SJSA1 (cell line): Measurements from ENCODE around the gene TUBGCP6. TPM values are rescaled to one million over a fixed set of nuclear protein-coding genes. Genes with fewer than 3 reads are reported as not detected.

ENCODE experiments used
- DNase-seq, 2 experiments: peaks; one replicate each; pipeline ENCODE4 v3.0.0-alpha.2; 2015 to 2020; ENCODE audit warnings: low spot score in 2 of 2, low read depth in 1 of 2
- H3K27ac ChIP-seq: fragments of 250-450 bp; sonication (Bioruptor Pico); 2 replicates; pipeline ENCODE4 v1.5.1; 2020; ENCODE audit warnings: mild to moderate bottlenecking, moderate library complexity
- H3K27me3 ChIP-seq: fragments of 250-450 bp; sonication (Bioruptor Pico); replicated peaks from 2 replicates; pipeline ENCODE4 v1.5.1; 2020; ENCODE audit warnings: mild to moderate bottlenecking, moderate library complexity
- H3K36me3 ChIP-seq: fragments of 250-450 bp; sonication (Bioruptor Pico); 2 replicates; pipeline ENCODE4 v1.5.1; 2020; ENCODE audit warnings: mild to moderate bottlenecking
- H3K4me1 ChIP-seq: fragments of 250-450 bp; sonication (Bioruptor Pico); replicated peaks from 2 replicates; pipeline ENCODE4 v1.6.1; 2021; ENCODE audit warnings: mild to moderate bottlenecking
- H3K4me3 ChIP-seq: fragments of 250-450 bp; sonication (Bioruptor Pico); 2 replicates; pipeline ENCODE4 v1.5.1; 2020; ENCODE audit warnings: mild to moderate bottlenecking
- H3K9me3 ChIP-seq: fragments of 250-450 bp; sonication (Bioruptor Pico); replicated peaks from 2 replicates; pipeline ENCODE4 v1.5.1; 2020; ENCODE audit warnings: mild to moderate bottlenecking
- total RNA-seq: library from RNA; depleted of rRNA; stranded (reverse); fragments of >200 nt; shearing (Covaris generic); gene quantifications from 2 replicates; pipeline ENCODE4 v1.2.3, GENCODE V29; 2014

Gene TUBGCP6
- total RNA-seq, 1 experiment from 2014 or later = 17.4 TPM

DNA sequence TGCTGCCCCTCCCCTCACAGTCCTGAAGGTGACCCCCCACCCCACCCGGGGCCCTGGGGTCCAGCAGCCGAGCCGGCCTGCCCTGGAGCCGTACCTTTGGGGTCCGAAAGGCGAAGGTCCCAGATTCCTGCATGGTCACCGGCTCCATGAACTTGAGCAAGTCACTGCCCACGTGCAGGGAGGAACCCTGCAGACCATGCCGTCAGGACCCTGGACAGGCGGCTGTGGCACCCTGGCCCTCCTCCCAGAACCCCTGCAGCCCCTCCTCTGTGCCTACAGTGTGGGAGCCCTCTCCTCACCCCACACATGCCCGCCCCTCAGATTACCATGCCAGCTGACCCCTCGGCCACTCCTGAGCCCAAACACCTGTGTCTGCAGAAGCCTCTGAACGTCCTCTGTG lies 39.7 kb upstream of the TUBGCP6 start:
- Histone ChIP-seq H3K27me3 (no peaks in the 10 kb centered on the region), H3K36me3 (peaks cover 87% of the 10 kb centered on the region), H3K9me3 (no peaks in the 10 kb centered on the region), H3K27ac (no peak overlapping the region), H3K4me3 (no peak overlapping the region), H3K4me1 (peaks cover 16% of the 10 kb centered on the region)
- DNase-seq = no peak

DNA sequence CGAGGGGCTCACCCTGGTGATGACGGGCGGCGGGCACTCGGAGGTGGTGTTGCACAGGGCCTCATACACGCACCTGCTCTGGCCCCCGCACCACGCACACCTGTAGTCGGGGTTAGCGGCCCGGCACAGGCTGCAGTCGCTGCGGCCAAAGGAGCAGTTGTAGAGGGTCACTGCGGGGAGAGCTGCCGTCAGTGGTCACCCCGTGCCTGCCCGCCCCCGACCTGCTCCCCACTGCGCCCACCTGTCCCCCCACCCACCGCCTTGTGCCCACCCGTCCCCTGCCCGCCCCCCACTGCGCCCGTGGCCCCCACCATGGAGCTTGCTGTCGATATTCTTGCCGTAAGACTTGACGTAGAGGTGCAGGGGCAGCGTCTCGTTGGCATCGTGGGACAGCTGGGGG lies 39.0 kb upstream of the TUBGCP6 start:
- Histone ChIP-seq H3K36me3 (peaks cover 87% of the 10 kb centered on the region), H3K27ac (no peak overlapping the region), H3K27me3 (no peaks in the 10 kb centered on the region), H3K9me3 (no peaks in the 10 kb centered on the region), H3K4me1 (peaks cover 16% of the 10 kb centered on the region), H3K4me3 (no peak overlapping the region)
- DNase-seq = no peak

GRCh38 chr22:50282361-50283155 lies 37.7 kb upstream of the TUBGCP6 start:
- peak overlapping the region; percentile 73 for H3K27ac ChIP-seq
- no peaks in the 10 kb centered on the region for H3K27me3 ChIP-seq
- peak; percentile 64 to 88 for DNase-seq
- H3K36me3 ChIP-seq = peaks cover 87% of the 10 kb centered on the region
- no peak overlapping the region for H3K4me3 ChIP-seq
- H3K4me1 ChIP-seq = peaks cover 16% of the 10 kb centered on the region
- H3K9me3 ChIP-seq = no peaks in the 10 kb centered on the region

DNA sequence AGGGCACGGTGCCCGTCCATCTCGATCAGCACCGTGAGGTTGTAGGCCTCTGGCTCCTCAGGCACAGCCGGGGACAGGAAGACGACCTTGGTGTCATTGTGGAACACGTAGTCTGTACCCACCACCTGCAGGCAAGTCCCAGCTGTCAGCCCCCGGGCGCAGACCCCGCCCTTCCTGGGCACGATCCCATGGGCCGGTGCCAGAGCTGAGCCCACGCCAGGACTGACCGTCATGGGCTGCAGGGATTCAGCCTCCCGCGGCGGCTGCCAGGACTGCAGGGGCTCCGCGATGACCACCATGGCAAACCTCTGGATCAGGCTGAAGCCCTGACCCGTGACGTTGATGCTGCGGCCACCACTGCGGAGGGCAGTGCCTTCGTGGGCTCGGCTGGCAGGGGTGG lies 37.1 kb upstream of the TUBGCP6 start:
- H3K4me3 ChIP-seq = no peak overlapping the region
- peaks cover 16% of the 10 kb centered on the region for H3K4me1 ChIP-seq
- no peak for DNase-seq
- peak overlapping the region; percentile 73 for H3K27ac ChIP-seq
- no peaks in the 10 kb centered on the region for H3K27me3 ChIP-seq
- H3K9me3 ChIP-seq = no peaks in the 10 kb centered on the region
- H3K36me3 ChIP-seq = peaks cover 87% of the 10 kb centered on the region

DNA sequence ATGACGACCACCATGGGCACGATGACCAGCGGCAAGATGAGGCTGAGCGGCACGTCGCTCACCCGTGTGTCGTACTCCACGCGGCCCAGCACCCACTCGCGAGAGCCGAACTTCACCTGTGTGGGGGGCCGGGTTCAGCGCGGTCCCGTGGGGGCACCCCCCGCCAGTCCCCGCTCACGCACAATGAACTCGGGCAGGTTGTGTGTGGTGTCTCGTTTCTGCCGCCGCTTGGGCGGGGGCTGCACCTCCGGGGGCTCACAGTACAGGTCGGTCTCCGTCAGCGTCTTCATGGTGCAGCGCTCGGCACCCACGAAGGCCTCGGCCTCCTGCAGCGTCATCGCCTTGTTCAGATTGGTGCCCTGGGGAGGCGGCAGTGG lies 36.5 kb upstream of the TUBGCP6 start:
- Histone ChIP-seq H3K4me3 (no peak overlapping the region), H3K27me3 (no peaks in the 10 kb centered on the region), H3K9me3 (no peaks in the 10 kb centered on the region), H3K36me3 (peaks cover 87% of the 10 kb centered on the region), H3K27ac (no peak overlapping the region), H3K4me1 (peaks cover 16% of the 10 kb centered on the region)
- DNase-seq = no peak

GRCh38 chr22:50280708-50281383 lies 36.0 kb upstream of the TUBGCP6 start:
- no peak overlapping the region for H3K27ac ChIP-seq
- peaks cover 84% of the 10 kb centered on the region for H3K36me3 ChIP-seq
- H3K4me1 ChIP-seq = peaks cover 16% of the 10 kb centered on the region
- no peaks in the 10 kb centered on the region for H3K27me3 ChIP-seq
- H3K4me3 ChIP-seq = no peak overlapping the region
- no peaks in the 10 kb centered on the region for H3K9me3 ChIP-seq
- no peak for DNase-seq

- Histone ChIP-seq H3K36me3 (peaks cover 89% of the 10 kb centered on the region), H3K27ac (no peak overlapping the region), H3K9me3 (no peaks in the 10 kb centered on the region), H3K4me3 (no peak overlapping the region), H3K27me3 (no peaks in the 10 kb centered on the region), H3K4me1 (peaks cover 16% of the 10 kb centered on the region)
- no peak for DNase-seq
These were observed 35.3 kb upstream of the TUBGCP6 start for GRCh38 chr22:50280022-50280707.

- no peaks in the 10 kb centered on the region for H3K9me3 ChIP-seq
- no peaks in the 10 kb centered on the region for H3K27me3 ChIP-seq
- H3K4me3 ChIP-seq = no peak overlapping the region
- peaks cover 87% of the 10 kb centered on the region for H3K36me3 ChIP-seq
- H3K27ac ChIP-seq = no peak overlapping the region
- H3K4me1 ChIP-seq = peaks cover 16% of the 10 kb centered on the region
- DNase-seq = no peak
These were observed 34.3 kb upstream of the TUBGCP6 start for GRCh38 chr22:50278956-50279619.

DNA sequence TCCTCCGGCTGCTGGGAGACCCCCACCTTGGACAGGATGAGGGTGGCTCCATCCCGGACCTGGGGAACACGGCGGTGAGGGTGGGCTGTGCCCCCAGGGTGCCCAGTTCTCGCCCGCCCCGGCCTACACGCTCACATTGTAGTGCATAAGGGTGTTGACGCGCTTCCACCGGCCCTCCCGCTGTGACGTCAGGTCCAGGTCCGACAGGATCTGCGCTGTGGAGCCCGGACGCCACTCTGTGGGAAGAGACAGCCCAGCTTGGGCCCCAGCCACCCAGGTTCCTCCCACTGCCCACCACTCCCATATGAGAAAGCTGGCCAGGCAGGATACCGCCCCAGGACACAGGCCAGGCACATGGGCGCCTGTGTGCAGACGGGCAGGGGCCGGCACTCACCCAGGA lies 33.6 kb upstream of the TUBGCP6 start:
- Histone ChIP-seq H3K36me3 (peaks cover 85% of the 10 kb centered on the region), H3K4me1 (peaks cover 16% of the 10 kb centered on the region), H3K27me3 (no peaks in the 10 kb centered on the region), H3K9me3 (no peaks in the 10 kb centered on the region), H3K27ac (no peak overlapping the region), H3K4me3 (no peak overlapping the region)
- no peak for DNase-seq

- H3K4me1 ChIP-seq = peaks cover 12% of the 10 kb centered on the region
- H3K27me3 ChIP-seq = no peaks in the 10 kb centered on the region
- H3K36me3 ChIP-seq = peaks cover 80% of the 10 kb centered on the region
- DNase-seq = no peak
- no peak overlapping the region for H3K27ac ChIP-seq
- H3K9me3 ChIP-seq = no peaks in the 10 kb centered on the region
- no peak overlapping the region for H3K4me3 ChIP-seq
These were observed 32.9 kb upstream of the TUBGCP6 start for GRCh38 chr22:50277761-50278160.

DNA sequence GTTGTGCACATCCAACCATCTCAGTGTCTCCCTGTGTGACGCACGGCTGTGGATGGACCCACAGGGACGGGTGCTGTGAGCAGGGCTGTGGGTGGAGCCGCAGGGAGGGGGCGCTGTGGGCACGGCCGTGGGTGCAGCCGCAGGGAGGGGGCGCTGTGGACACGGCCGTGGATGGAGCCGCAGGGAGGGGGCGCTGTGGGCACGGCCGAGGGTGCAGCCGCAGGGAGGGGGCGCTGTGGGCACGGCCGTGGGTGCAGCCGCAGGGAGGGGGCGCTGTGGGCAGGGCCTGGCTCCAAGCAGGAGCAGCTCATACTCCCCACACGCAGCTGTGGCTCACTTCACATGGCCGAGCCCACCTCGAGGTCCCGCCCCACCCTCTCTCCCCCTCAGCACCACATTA lies 31.3 kb upstream of the TUBGCP6 start:
- H3K27ac ChIP-seq = no peak overlapping the region
- no peak overlapping the region for H3K4me3 ChIP-seq
- peaks cover 6% of the 10 kb centered on the region for H3K4me1 ChIP-seq
- H3K27me3 ChIP-seq = peaks cover 4% of the 10 kb centered on the region
- no peak for DNase-seq
- peaks cover 64% of the 10 kb centered on the region for H3K36me3 ChIP-seq
- no peaks in the 10 kb centered on the region for H3K9me3 ChIP-seq

DNA sequence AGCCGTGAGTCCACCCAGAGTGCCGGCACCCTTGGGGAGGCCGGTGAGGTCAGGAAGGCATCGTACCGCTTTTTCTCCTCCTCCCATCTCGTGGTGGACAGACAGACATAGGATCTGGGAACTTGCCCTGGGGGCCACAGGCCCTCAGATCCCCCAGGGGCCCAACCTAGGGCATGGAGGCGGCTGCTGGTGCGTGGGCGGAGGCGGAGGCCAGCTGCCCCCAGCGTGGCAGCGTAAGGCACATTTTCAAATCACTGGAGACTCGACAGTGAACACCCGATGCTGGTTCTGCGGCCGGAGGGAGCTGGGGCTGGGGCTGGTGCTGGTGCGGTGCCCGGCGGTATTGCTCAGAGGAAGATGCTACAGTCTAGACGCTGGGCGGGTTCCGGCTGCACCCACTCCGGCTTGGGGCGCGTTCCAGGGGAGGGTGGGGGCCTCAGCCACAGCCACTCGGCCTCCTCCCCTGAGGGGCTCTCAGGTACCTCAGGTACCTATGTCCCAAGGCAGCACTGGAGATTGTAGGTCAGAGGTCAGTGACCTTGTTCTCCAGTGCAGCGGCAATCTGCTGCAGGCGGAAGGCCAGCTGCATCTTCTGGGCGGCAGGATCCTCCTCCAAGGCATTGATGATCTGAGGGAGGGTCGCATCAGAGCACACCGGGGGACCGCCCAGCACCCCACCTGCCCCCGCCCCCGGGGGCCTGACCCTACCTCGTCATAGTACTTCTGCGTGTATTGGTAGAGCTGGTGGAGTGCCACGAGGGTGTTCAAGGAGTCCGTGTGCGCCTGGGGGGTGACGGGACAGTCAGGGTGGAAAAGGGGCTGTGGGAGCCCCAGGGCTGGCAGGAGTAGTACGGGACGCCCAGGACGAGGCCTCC lies 30.6 kb upstream of the TUBGCP6 start:
- DNase-seq = no peak
- H3K9me3 ChIP-seq = no peaks in the 10 kb centered on the region
- no peak overlapping the region for H3K27ac ChIP-seq
- H3K36me3 ChIP-seq = peaks cover 58% of the 10 kb centered on the region
- H3K4me1 ChIP-seq = peaks cover 13% of the 10 kb centered on the region
- H3K4me3 ChIP-seq = no peak overlapping the region
- H3K27me3 ChIP-seq = peaks cover 12% of the 10 kb centered on the region

DNA sequence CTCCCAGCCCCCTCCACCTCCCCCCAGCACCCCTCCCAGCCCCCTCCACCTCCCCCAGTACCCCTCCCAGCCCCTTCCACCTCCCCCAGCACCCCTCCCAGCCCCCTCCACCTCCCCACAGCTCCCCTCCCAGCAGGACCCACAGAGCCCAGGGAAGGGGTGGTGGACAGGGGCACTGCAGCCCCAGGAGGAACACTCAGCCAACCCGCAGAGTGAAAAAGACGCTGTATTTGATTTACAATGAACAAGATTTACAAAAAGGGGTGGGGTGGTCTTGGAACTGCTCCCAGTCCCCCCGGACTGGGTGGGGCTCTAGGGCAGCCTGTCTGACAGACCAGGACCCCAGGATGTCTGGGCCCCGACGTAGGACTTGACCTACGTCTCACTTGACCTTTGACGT lies 29.9 kb upstream of the TUBGCP6 start:
- H3K4me1 ChIP-seq = peaks cover 14% of the 10 kb centered on the region
- peaks cover 51% of the 10 kb centered on the region for H3K36me3 ChIP-seq
- DNase-seq = no peak
- H3K4me3 ChIP-seq = no peak overlapping the region
- peaks cover 13% of the 10 kb centered on the region for H3K27me3 ChIP-seq
- H3K9me3 ChIP-seq = no peaks in the 10 kb centered on the region
- no peak overlapping the region for H3K27ac ChIP-seq
